ENCODE data around the gene DIAPH2.

DIAPH2 gene

GRCh38 chrX:97065973-97066372, 381.3 kb downstream of the DIAPH2 start:
- no peak for DNase-seq

GRCh38 chrX:97066381-97066780, 381.7 kb downstream of the DIAPH2 start:
- DNase-seq = no peak

GRCh38 chrX:97070346-97070745, 385.7 kb downstream of the DIAPH2 start:
- no peak for DNase-seq

- no peak for DNase-seq
These were observed 389.8 kb downstream of the DIAPH2 start for GRCh38 chrX:97074400-97074799.

- DNase-seq = no peak
These were observed 404.5 kb downstream of the DIAPH2 start for GRCh38 chrX:97089116-97089515.

GRCh38 chrX:97096385-97096784, 411.7 kb downstream of the DIAPH2 start:
- DNase-seq = peak in 1 of 2 donors; percentile 0

GRCh38 chrX:97102938-97103337, 418.3 kb downstream of the DIAPH2 start:
- no peak for DNase-seq

GRCh38 chrX:97109730-97110129, 425.1 kb downstream of the DIAPH2 start:
- DNase-seq = no peak

- DNase-seq = no peak
These were observed 432.9 kb downstream of the DIAPH2 start for GRCh38 chrX:97117572-97117971.

- no peak for DNase-seq
These were observed 434.9 kb downstream of the DIAPH2 start for GRCh38 chrX:97119474-97120109.

GRCh38 chrX:97123001-97123400, 438.4 kb downstream of the DIAPH2 start:
- DNase-seq = no peak

GRCh38 chrX:97126020-97126419, 441.4 kb downstream of the DIAPH2 start:
- no peak for DNase-seq

- DNase-seq = no peak
These were observed 448.2 kb downstream of the DIAPH2 start for GRCh38 chrX:97132664-97133415.

- no peak for DNase-seq
These were observed 461.3 kb downstream of the DIAPH2 start for GRCh38 chrX:97145934-97146333.

GRCh38 chrX:97155816-97156215, 471.2 kb downstream of the DIAPH2 start:
- DNase-seq = no peak

- no peak for DNase-seq
These were observed 473.6 kb downstream of the DIAPH2 start for GRCh38 chrX:97158269-97158668.

GRCh38 chrX:97159916-97160800, 475.5 kb downstream of the DIAPH2 start:
- no peak for DNase-seq

GRCh38 chrX:97167333-97167732, 482.7 kb downstream of the DIAPH2 start:
- no peak for DNase-seq

GRCh38 chrX:97168646-97169045, 484.0 kb downstream of the DIAPH2 start:
- no peak for DNase-seq

- no peak for DNase-seq
These were observed 490.5 kb downstream of the DIAPH2 start for GRCh38 chrX:97175147-97175546.

- no peak for DNase-seq
These were observed 505.0 kb downstream of the DIAPH2 start for GRCh38 chrX:97189668-97190067.

GRCh38 chrX:97199501-97199900, 514.9 kb downstream of the DIAPH2 start:
- DNase-seq = no peak

GRCh38 chrX:97200454-97200853, 515.8 kb downstream of the DIAPH2 start:
- DNase-seq = no peak

GRCh38 chrX:97210501-97210900, 525.9 kb downstream of the DIAPH2 start:
- DNase-seq = no peak

All from hippocampal formation (tissue), 2 donors.